ENCODE measurements around the gene DUX4.
"Not testable (repeated sequence)": the region's sequence is repeated elsewhere in the genome, so short reads cannot be mapped to it uniquely, and the experiment has no call there.

Gene DUX4

DNA sequence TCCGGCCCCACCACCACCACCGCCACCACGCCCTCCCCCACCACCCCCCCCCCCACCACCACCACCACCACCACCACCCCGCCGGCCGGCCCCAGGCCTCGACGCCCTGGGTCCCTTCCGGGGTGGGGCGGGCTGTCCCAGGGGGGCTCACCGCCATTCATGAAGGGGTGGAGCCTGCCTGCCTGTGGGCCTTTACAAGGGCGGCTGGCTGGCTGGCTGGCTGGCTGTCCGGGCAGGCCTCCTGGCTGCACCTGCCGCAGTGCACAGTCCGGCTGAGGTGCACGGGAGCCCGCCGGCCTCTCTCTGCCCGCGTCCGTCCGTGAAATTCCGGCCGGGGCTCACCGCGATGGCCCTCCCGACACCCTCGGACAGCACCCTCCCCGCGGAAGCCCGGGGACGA is at the start of gene DUX4:
TSS of gene DUX4 (plus strand) at position 347 of the 400 bp plus-strand sequence. CDS start at position 347, 0 bp downstream.
- DNase-seq (ENCODE audit: low read depth in 2 of 2), result not testable (repeated sequence)

DNA sequence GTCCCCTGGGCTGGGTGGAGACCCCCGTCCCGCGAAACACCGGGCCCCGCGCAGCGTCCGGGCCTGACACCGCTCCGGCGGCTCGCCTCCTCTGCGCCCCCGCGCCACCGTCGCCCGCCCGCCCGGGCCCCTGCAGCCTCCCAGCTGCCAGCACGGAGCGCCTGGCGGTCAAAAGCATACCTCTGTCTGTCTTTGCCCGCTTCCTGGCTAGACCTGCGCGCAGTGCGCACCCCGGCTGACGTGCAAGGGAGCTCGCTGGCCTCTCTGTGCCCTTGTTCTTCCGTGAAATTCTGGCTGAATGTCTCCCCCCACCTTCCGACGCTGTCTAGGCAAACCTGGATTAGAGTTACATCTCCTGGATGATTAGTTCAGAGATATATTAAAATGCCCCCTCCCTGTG is 1.9 kb downstream of the DUX4 start:
- not testable (repeated sequence) for DNase-seq (ENCODE audit: low read depth in 2 of 2)

- not testable (repeated sequence) for DNase-seq (ENCODE audit: low read depth in 2 of 2)
These were observed 4.4 kb downstream of the DUX4 start for GRCh38 chr4:190177727-190178605.

DNA sequence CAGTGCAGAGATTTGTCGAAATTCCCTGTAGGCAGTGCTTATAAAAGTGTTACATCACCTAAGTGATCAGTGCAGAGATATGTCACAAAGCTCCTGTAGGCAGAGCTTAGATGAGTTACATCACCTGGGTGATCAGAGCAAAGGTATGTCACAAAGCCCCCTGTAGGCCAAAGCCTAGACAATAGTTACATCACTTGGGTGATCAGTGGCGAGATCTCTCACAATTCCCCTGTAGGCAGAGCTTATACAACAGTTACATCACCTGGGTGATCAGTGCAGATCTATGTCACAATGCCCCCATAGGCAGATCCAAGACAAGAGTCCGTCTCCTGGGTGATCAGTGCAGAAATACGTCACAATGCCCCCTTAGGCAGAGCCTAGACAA is 5.0 kb downstream of the DUX4 start:
- not testable (repeated sequence) for DNase-seq (ENCODE audit: low read depth in 2 of 2)

DNA sequence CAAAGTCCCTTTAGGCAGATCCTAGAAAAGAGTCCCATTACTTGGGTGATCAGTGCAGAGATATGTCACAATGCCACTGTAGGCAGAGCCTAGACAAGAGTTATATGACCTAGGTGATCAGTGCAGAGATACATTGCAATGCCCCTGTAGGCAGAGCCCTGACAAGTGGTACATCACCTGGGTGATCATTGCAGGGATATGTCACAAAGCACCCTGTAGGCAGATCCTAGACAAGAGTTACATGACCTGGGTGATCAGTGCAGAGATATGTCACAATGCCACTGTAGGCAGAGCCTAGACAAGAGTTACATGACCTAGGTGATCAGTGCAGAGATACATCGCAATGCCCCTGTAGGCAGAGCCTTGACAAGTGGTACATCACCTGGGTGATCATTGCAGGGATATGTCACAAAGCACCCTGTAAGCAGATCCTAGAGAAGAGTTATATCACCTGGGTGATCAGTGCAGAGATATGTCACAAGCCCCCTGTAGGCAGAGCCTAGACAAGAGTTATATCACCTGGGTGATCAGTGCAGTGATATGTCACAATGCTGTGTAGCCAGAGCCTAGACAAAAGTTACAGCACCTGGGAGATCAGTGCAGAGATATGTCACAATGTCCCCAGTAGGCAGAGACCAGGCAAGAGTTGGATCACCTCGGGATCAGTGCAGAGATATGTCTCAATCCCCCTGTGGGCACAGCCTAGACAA is 5.6 kb downstream of the DUX4 start:
- DNase-seq (ENCODE audit: low read depth in 2 of 2), result not testable (repeated sequence)

- DNase-seq (ENCODE audit: low read depth in 2 of 2), result not testable (repeated sequence)
These were observed 6.1 kb downstream of the DUX4 start for GRCh38 chr4:190179740-190180094.

DNA sequence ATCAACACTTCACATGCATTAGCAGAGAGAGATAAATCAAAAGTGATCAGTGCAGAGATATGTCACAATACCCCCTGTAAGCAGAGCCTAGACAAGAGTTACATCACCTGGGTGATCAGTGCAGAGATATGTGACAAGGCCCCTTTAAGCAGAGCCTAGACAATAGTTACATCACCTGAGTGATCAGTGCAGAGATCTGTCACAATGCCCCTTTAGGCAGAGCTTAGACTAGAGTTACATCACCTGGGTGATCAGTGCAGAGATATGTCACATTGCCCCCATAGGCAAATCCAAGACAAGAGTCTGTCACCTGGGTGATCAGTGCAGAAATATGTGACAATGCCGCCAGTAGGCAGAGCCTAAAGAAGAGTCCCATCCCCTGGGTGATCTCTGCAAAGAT is 7.4 kb downstream of the DUX4 start:
- not testable (repeated sequence) for DNase-seq (ENCODE audit: low read depth in 2 of 2)

- not testable (repeated sequence) for DNase-seq (ENCODE audit: low read depth in 2 of 2)
These were observed 8.0 kb downstream of the DUX4 start for GRCh38 chr4:190181481-190182100.

DNA sequence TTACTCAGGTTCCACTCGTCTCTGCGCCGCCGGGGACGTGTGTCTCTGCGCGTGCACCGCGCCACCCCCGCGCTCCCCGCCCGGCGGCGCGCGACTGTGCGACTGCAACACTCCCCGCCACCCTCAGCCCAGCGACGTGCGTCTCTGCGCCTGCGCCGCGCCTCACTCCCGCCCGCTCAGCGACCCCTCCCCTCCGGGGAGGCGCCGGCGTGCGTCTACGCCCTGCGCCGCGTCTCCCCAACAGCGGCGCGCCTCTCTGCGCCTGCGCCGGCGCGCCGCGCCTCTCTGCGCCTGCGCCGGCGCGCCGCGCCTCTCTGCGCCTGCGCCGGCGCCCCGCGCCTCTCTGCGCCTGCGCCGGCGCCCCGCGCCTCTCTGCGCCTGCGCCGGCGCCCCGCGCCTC is 29.9 kb downstream of the DUX4 start:
- not testable (repeated sequence) for DNase-seq (ENCODE audit: low read depth in 2 of 2)
